SU-DHL-6 (cell line): Measurements from ENCODE around the gene IRF2BPL.

ENCODE experiments used
- CTCF ChIP-seq: fragments of 200-600 bp; sonication (generic); IDR thresholded peaks from one replicate; pipeline ENCODE4 v1.5.1; 2017; ENCODE audit warnings: antibody characterized with exemption, mild to moderate bottlenecking, low read length, moderate library complexity; ENCODE audit not compliant: insufficient read depth, poor library complexity, severe bottlenecking
- EZH2phosphoT487 ChIP-seq: fragments of 200-600 bp; sonication (generic), shearing (Covaris generic); conservative IDR thresholded peaks from 2 replicates; pipeline ENCODE4 v1.6.1; 2018; ENCODE audit warnings: mild to moderate bottlenecking, antibody characterized with exemption, low read length, moderate library complexity, mixed read lengths

- TF ChIP-seq CTCF: no peak
- TF ChIP-seq EZH2phosphoT487: no peak
These were observed 15.5 kb upstream of the IRF2BPL start for GRCh38 chr14:77043984-77044485.
